Measurements from ENCODE around the gene F8. TPM values are rescaled to one million over a fixed set of nuclear protein-coding genes. Genes with fewer than 3 reads are reported as not detected.

Gene F8
- total RNA-seq, 1 experiment from 2014 or later = 15.2 TPM

DNA sequence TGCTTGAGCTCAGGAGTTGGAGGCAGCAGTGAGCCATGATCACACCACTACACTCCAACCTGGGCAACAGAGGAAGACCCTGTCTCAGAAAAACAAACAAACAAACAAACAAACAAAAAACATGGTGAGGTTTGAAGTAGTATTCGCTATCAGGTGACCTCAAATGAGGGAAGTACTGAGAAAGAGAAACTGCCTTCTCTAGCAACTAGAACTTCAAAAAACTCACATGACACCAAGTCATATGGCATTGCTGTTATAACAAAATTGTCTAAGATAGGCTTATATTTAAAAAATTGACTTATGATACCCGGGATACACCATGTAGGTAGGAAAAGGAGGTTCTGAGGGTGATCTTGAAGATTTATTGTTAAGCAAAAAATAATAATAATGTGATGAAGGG is 227.5 kb downstream of the F8 start:
- H4K20me1 ChIP-seq (ENCODE audit: insufficient read depth) = no peaks in the 10 kb centered on the region
- POLR2A ChIA-PET (ENCODE audit: unreplicated experiment) = no interaction called here
- no peak overlapping the region for H3K27ac ChIP-seq
- BruUV-seq (replicated peaks) = no TSS peak
- H3F3A ChIP-seq (ENCODE audit: insufficient read depth, low read depth) = peaks cover 22% of the 10 kb centered on the region
- H3K36me3 ChIP-seq (ENCODE audit: low read depth) = no peaks in the 10 kb centered on the region
- H3K79me2 ChIP-seq (ENCODE audit: low read depth) = no peaks in the 10 kb centered on the region
- intact Hi-C loops (cut with micrococcal nuclease; ENCODE audit: unreplicated experiment) = no loop called here
- CTCF ChIA-PET = no interaction called here
- no peaks in the 10 kb centered on the region for H3K9me2 ChIP-seq (ENCODE audit: insufficient read depth)
- no peaks in the 10 kb centered on the region for H3K9me3 ChIP-seq (ENCODE audit: insufficient read depth, low read depth)
- no peak overlapping the region for H3K4me2 ChIP-seq
- H3K4me1 ChIP-seq (replicated peaks; ENCODE audit: insufficient read depth) = peaks cover 32% of the 10 kb centered on the region
- no peak overlapping the region for H3K4me3 ChIP-seq
- no peaks in the 10 kb centered on the region for H3K27me3 ChIP-seq (ENCODE audit: insufficient read depth, low read depth)
- no peak for TF ChIP-seq EZH2 (IDR thresholded peaks at IDR 0.05; ENCODE audit: low read depth)
- TF ChIP-seq, protein P1, sequence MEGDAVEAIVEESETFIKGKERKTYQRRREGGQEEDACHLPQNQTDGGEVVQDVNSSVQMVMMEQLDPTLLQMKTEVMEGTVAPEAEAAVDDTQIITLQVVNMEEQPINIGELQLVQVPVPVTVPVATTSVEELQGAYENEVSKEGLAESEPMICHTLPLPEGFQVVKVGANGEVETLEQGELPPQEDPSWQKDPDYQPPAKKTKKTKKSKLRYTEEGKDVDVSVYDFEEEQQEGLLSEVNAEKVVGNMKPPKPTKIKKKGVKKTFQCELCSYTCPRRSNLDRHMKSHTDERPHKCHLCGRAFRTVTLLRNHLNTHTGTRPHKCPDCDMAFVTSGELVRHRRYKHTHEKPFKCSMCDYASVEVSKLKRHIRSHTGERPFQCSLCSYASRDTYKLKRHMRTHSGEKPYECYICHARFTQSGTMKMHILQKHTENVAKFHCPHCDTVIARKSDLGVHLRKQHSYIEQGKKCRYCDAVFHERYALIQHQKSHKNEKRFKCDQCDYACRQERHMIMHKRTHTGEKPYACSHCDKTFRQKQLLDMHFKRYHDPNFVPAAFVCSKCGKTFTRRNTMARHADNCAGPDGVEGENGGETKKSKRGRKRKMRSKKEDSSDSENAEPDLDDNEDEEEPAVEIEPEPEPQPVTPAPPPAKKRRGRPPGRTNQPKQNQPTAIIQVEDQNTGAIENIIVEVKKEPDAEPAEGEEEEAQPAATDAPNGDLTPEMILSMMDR (conservative IDR thresholded peaks at IDR 0.05) = no peak
- no peak for DNase-seq
- H2AFZ ChIP-seq = no peak overlapping the region

DNA sequence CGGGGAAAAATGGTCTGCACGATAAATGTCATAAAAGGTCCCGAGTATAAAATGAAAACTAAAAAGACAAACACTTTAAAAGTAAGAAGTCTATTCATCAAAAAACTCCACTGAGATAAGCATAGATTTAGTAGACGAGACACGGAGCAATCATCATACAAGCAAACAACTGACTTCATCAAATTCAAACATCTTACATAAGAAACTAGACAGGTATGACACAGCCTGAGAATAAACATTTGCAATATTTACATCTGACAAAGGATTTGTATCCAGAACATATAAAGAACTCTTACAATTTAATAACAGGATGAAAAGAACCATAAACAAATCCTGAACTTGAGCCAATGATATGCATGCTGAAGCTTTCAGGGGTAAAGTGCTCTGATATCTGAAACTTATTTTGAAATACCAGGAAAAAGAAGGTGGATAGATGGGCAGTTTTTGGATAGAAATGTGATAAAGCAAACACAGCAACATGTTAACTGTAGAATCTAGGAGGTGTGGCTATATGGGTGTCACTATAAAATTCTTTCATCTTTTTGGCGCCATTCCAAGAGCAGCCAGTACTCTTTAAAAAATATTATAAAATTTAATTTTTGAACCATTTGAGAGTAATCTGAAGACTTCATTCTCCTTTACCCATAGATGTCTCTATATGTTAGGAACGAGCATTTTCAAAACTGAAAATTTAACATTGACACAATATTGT is 229.3 kb downstream of the F8 start:
- Histone ChIP-seq H3K9me2 (ENCODE audit: insufficient read depth) (no peaks in the 10 kb centered on the region), H3K4me2 (no peak overlapping the region), H3K27ac (no peak overlapping the region), H4K20me1 (ENCODE audit: insufficient read depth) (no peaks in the 10 kb centered on the region), H3K36me3 (ENCODE audit: low read depth) (no peaks in the 10 kb centered on the region), H3K27me3 (ENCODE audit: insufficient read depth, low read depth) (no peaks in the 10 kb centered on the region), H3K4me1 (replicated peaks; ENCODE audit: insufficient read depth) (peaks cover 14% of the 10 kb centered on the region), H3K9me3 (ENCODE audit: insufficient read depth, low read depth) (no peaks in the 10 kb centered on the region), H3K4me3 (no peak overlapping the region), H3F3A (ENCODE audit: insufficient read depth, low read depth) (peaks cover 4% of the 10 kb centered on the region; the same call in 1 of the 2 replicates), H3K79me2 (ENCODE audit: low read depth) (no peaks in the 10 kb centered on the region), H2AFZ (no peak overlapping the region)
- TF ChIP-seq, protein P1 (conservative IDR thresholded peaks at IDR 0.05) = no peak
- no peak for TF ChIP-seq EZH2 (IDR thresholded peaks at IDR 0.05; ENCODE audit: low read depth)
- no peak for DNase-seq
- CTCF ChIA-PET = no interaction called here
- no TSS peak for BruUV-seq (replicated peaks)
- POLR2A ChIA-PET (ENCODE audit: unreplicated experiment) = no interaction called here
- intact Hi-C loops (cut with micrococcal nuclease; ENCODE audit: unreplicated experiment) = no loop called here

DNA sequence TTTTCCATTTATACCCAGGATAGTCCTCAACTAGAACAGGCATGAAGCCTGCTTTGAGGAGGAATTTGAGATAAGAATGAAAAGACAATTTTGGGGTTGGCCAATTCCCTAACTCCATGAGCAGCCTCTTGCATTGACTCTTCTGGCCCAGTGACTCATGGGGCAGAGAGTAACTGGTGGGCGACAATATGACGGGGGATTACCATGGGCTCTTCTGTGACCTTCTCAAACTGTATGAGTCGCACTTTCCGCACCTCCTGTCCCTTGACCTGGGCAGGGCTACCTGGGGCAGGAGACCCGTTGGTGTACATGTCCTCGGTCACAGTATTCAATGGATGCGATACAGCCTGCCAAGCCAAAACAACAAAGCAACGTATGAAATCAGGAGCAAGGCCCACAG is 230.6 kb downstream of the F8 start:
- no peaks in the 10 kb centered on the region for H4K20me1 ChIP-seq (ENCODE audit: insufficient read depth)
- no peaks in the 10 kb centered on the region for H3K79me2 ChIP-seq (ENCODE audit: low read depth)
- H3K4me1 ChIP-seq (replicated peaks; ENCODE audit: insufficient read depth) = peaks cover 4% of the 10 kb centered on the region; the same call in 1 of the 2 replicates
- no peak for DNase-seq
- H3K9me3 ChIP-seq (ENCODE audit: insufficient read depth, low read depth) = no peaks in the 10 kb centered on the region
- no peak overlapping the region for H2AFZ ChIP-seq
- no peak overlapping the region for H3K4me2 ChIP-seq
- no peaks in the 10 kb centered on the region for H3K36me3 ChIP-seq (ENCODE audit: low read depth)
- no peaks in the 10 kb centered on the region for H3K9me2 ChIP-seq (ENCODE audit: insufficient read depth)
- BruUV-seq (replicated peaks) = no TSS peak
- H3K27ac ChIP-seq = no peak overlapping the region
- POLR2A ChIA-PET (ENCODE audit: unreplicated experiment) = no interaction called here
- TF ChIP-seq, protein P1 (conservative IDR thresholded peaks at IDR 0.05) = no peak
- H3K27me3 ChIP-seq (ENCODE audit: insufficient read depth, low read depth) = no peaks in the 10 kb centered on the region
- intact Hi-C loops (cut with micrococcal nuclease; ENCODE audit: unreplicated experiment) = no loop called here
- H3K4me3 ChIP-seq = no peak overlapping the region
- no peaks in the 10 kb centered on the region for H3F3A ChIP-seq (ENCODE audit: insufficient read depth, low read depth)
- CTCF ChIA-PET = no interaction called here
